A673 (cell line): ENCODE measurements around the gene C1orf159. TPM values are rescaled to one million over a fixed set of nuclear protein-coding genes. Genes with fewer than 3 reads are reported as not detected.

Experiments used
- BruUV-seq: library from RNA; stranded (reverse); fragments of 400-500 nt; replicated peaks from 2 replicates; lab custom pipeline; 2021; lab: Mats Ljungman, UMichigan
- CTCF ChIA-PET: fragments of 300-600 bp; sonication (Branson Sonifier 250); formaldehyde crosslinking; loops from one replicate; lab custom pipeline; 2022; ENCODE audit warnings: antibody characterized with exemption; lab: Charles Lee
- POLR2A ChIA-PET: fragments of 300-600 bp; sonication (Branson Sonifier 250); formaldehyde crosslinking; loops from one replicate; lab custom pipeline; 2022; ENCODE audit warnings: antibody characterized with exemption; ENCODE audit not compliant: low non-redundant PET; lab: Charles Lee
- DNase-seq: peaks from one replicate; pipeline ENCODE4 v3.0.0-alpha.2; 2015; ENCODE audit warnings: low spot score
- H3K27ac ChIP-seq: fragments of 200-600 bp; sonication (generic); 2 replicates; pipeline ENCODE4 v1.5.1; 2016; ENCODE audit warnings: mixed run types, low read depth, mild to moderate bottlenecking, mixed read lengths, antibody characterized with exemption, low read length; ENCODE audit not compliant: poor library complexity, severe bottlenecking
- H3K27me3 ChIP-seq: fragments of 200-600 bp; sonication (generic); replicated peaks from 2 replicates; pipeline ENCODE4 v1.6.1; 2017; ENCODE audit warnings: mixed run types, low read depth, mild to moderate bottlenecking, mixed read lengths, antibody characterized with exemption, low read length; ENCODE audit not compliant: insufficient read depth, poor library complexity
- H3K36me3 ChIP-seq: fragments of 200-600 bp; sonication (generic); 2 replicates; pipeline ENCODE4 v1.6.1; 2016; ENCODE audit warnings: mixed run types, mild to moderate bottlenecking, mixed read lengths, antibody characterized with exemption, low read length; ENCODE audit not compliant: insufficient read depth, poor library complexity, severe bottlenecking
- H3K4me1 ChIP-seq: fragments of 200-600 bp; sonication (generic); 2 replicates; pipeline ENCODE4 v1.6.1; 2017; ENCODE audit warnings: mixed run types, mild to moderate bottlenecking, mixed read lengths, antibody characterized with exemption, low read length; ENCODE audit not compliant: insufficient read depth, poor library complexity, severe bottlenecking
- H3K4me3 ChIP-seq: fragments of 200-600 bp; sonication (generic); 2 replicates; pipeline ENCODE4 v1.5.1; 2016; ENCODE audit warnings: low read depth, mixed run types, mild to moderate bottlenecking, mixed read lengths, low read length; ENCODE audit not compliant: poor library complexity, severe bottlenecking
- H3K9me3 ChIP-seq: fragments of 200-600 bp; sonication (generic); 2 replicates; pipeline ENCODE4 v1.6.1; 2016; ENCODE audit warnings: mixed run types, low read depth, mild to moderate bottlenecking, mixed read lengths, antibody characterized with exemption, low read length; ENCODE audit not compliant: poor library complexity, severe bottlenecking
- EZH2 ChIP-seq: fragments of 200-600 bp; sonication (generic); IDR thresholded peaks from 2 replicates; pipeline ENCODE4 v1.6.1; 2017; ENCODE audit warnings: borderline replicate concordance, low read depth, mild to moderate bottlenecking, mixed read lengths, antibody characterized with exemption, low read length; ENCODE audit not compliant: poor library complexity, severe bottlenecking
- intact Hi-C: fragments of 100-400 bp; cut with micrococcal nuclease; formaldehyde crosslinking; loops from one replicate; pipeline ENCODE4 v1.10.0; 2022; ENCODE audit not compliant: unreplicated experiment
- total RNA-seq: library from RNA; stranded (reverse); gene quantifications from 2 replicates; pipeline ENCODE4 v1.2.3, GENCODE V29; 2021
- TF ChIP-seq, protein P1 (sequence below): fragments of 300-800, 200-600 bp; sonication (generic); conservative IDR thresholded peaks from 2 replicates; pipeline ENCODE4 v1.5.1; 2017; ENCODE audit warnings: low read depth, mild to moderate bottlenecking, antibody characterized with exemption, low read length, moderate library complexity, mixed read lengths

Gene C1orf159
- total RNA-seq, 1 experiment from 2014 or later: 26.8 TPM

DNA sequence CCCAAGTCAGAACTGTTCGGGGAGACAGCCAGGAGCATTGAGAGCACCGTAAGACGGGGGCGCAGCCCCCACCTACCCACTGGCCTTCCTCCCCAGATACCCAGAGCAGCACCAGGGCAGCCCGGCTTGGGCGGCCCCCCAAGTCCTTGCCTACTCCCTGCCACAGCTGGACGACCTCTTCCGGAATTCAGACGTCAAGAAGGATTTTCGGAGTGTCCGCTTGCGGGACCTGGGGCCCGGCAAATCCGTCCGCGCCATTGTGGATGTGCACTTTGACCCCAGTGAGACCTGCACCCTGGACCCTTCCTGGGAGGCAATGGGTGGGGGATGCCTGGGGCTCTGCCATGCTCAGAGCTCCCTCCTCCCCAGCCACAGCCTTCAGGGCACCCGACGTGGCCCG lies 68.5 kb downstream of the C1orf159 start:
- BruUV-seq: no TSS peak
- intact Hi-C loops: no loop called here
- peaks cover 29% of the 10 kb centered on the region for H3K36me3 ChIP-seq

DNA sequence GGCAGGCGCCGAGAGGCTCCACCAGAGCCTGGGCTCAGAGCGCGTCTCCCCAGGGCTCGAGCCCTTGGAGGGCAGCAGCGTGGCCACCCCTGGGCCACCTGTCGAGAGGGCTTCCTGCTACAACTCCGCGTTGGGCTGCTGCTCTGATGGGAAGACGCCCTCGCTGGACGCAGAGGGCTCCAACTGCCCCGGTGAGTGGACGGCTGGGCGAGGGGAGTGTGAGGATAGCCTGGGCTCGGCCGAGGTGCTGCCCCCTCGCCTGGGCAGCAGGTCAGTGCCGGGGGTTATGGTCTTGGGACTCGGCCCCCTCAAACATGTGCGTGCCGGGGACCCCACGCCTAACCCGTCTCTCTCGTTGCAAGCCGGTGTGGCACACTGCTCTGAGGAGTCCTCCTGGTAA lies 69.1 kb downstream of the C1orf159 start:
- peaks cover 25% of the 10 kb centered on the region for H3K36me3 ChIP-seq
- H3K27me3 ChIP-seq: no peaks in the 10 kb centered on the region
- no peak overlapping the region for H3K4me3 ChIP-seq
- CTCF ChIA-PET: no interaction called here
- TF ChIP-seq, protein P1, sequence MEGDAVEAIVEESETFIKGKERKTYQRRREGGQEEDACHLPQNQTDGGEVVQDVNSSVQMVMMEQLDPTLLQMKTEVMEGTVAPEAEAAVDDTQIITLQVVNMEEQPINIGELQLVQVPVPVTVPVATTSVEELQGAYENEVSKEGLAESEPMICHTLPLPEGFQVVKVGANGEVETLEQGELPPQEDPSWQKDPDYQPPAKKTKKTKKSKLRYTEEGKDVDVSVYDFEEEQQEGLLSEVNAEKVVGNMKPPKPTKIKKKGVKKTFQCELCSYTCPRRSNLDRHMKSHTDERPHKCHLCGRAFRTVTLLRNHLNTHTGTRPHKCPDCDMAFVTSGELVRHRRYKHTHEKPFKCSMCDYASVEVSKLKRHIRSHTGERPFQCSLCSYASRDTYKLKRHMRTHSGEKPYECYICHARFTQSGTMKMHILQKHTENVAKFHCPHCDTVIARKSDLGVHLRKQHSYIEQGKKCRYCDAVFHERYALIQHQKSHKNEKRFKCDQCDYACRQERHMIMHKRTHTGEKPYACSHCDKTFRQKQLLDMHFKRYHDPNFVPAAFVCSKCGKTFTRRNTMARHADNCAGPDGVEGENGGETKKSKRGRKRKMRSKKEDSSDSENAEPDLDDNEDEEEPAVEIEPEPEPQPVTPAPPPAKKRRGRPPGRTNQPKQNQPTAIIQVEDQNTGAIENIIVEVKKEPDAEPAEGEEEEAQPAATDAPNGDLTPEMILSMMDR: no peak
- TF ChIP-seq EZH2: no peak
- H3K4me1 ChIP-seq: no peaks in the 10 kb centered on the region
- H3K27ac ChIP-seq: no peak overlapping the region
- no peaks in the 10 kb centered on the region for H3K9me3 ChIP-seq
- no peak for DNase-seq
- POLR2A ChIA-PET: no interaction called here
- no TSS peak for BruUV-seq
- intact Hi-C loops: no loop called here

More for the DNA sequence above, 68.5 kb downstream of the C1orf159 start:
- CTCF ChIA-PET: no interaction called here
- no peak for DNase-seq
- TF ChIP-seq, protein P1: no peak
- no peak for TF ChIP-seq EZH2
- no peaks in the 10 kb centered on the region for H3K27me3 ChIP-seq
- no peaks in the 10 kb centered on the region for H3K4me1 ChIP-seq
- H3K4me3 ChIP-seq: no peak overlapping the region
- POLR2A ChIA-PET: no interaction called here
- no peak overlapping the region for H3K27ac ChIP-seq
- H3K9me3 ChIP-seq: no peaks in the 10 kb centered on the region

DNA sequence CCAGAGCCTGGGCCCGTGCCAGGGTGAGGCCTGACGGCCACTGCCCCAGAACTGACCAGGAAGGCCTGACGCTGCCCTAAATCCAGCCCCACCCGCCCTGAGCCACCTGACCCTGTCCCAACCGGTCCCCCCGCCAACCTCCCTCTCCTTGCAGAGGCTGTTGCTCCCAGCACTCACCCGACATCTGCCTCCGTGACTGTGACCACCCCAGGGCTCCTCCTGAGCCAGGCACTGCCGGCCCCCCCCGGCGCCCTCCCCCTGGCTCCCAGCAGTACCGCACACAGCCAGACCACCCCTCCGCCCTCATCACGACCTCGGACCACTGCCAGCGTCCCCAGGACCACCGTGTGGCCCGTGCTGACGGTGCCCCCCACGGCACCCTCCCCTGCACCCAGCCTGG lies 69.6 kb downstream of the C1orf159 start:
- ChIA-PET CTCF (no interaction called here), POLR2A (no interaction called here)
- no peak for TF ChIP-seq EZH2
- TF ChIP-seq, protein P1: no peak
- intact Hi-C loops: no loop called here
- no peaks in the 10 kb centered on the region for H3K9me3 ChIP-seq
- peaks cover 21% of the 10 kb centered on the region for H3K36me3 ChIP-seq
- H3K4me1 ChIP-seq: no peaks in the 10 kb centered on the region
- no peak overlapping the region for H3K4me3 ChIP-seq
- no peak for DNase-seq
- no peak overlapping the region for H3K27ac ChIP-seq
- H3K27me3 ChIP-seq: no peaks in the 10 kb centered on the region
- BruUV-seq: no TSS peak
